H1 (cell line): ENCODE measurements around the gene LRRC17. TPM values are rescaled to one million over a fixed set of nuclear protein-coding genes. Genes with fewer than 3 reads are reported as not detected.

Experiments used
- ASH2L ChIP-seq: fragments of 200-600, 300-600 bp; sonication (generic); IDR thresholded peaks from one replicate; pipeline ENCODE4 v1.7.1; 2017; ENCODE audit warnings: low read length
- CTCF ChIP-seq, 3 experiments: IDR thresholded peaks; 1 replicate in 2 of 3; 2 replicates in 1 of 3; pipeline versions ENCODE4 v1.5.1 to v1.6.1; 2011; ENCODE audit warnings: low read length in 3 of 3, mild to moderate bottlenecking in 3 of 3, inconsistent platforms in 2 of 3, low read depth in 1 of 3, moderate library complexity in 1 of 3; ENCODE audit not compliant: insufficient read depth in 1 of 3; ENCODE audit errors: control extremely low read depth in 1 of 3
- EP300 ChIP-seq, 2 experiments: IDR thresholded peaks; 1 replicate in 1 of 2; 2 replicates in 1 of 2; pipeline ENCODE4 v1.6.1; 2011 to 2012; ENCODE audit warnings: low read depth in 2 of 2, low read length in 2 of 2, mild to moderate bottlenecking in 2 of 2, borderline replicate concordance in 1 of 2, inconsistent platforms in 1 of 2, moderate library complexity in 1 of 2
- RXRA ChIP-seq: IDR thresholded peaks from 2 replicates; pipeline ENCODE4 v1.6.1; 2011; ENCODE audit warnings: low read depth, mild to moderate bottlenecking, low read length, moderate library complexity; ENCODE audit not compliant: insufficient read depth
- polyA plus RNA-seq, 7 experiments: library from polyadenylated mRNA; depleted of rRNA in 3 of 7; stranded (reverse) in 5 of 7; unstranded in 2 of 7; fragments of >200 nt in 5 of 7; fragments of 200-250 nt in 2 of 7; gene quantifications; 1 replicate in 5 of 7; 2 replicates in 1 of 7; 4 replicates in 1 of 7; pipeline versions ENCODE4 v1.2.1 to v1.2.3, GENCODE V29; 2011 to 2013; ENCODE audit warnings: missing spikeins in 2 of 7, mixed read lengths in 2 of 7
- total RNA-seq: library from RNA; stranded (reverse); fragmentation: NEBNext Ultra II Directional; extraction: Animal tissue kit (Norgen Biotek cat#: 25700); gene quantifications from 2 replicates; pipeline ENCODE4 v1.2.1, GENCODE V29; 2021

The LRRC17 gene
- total and polyA plus RNA-seq, 2 of the 8 experiments (the other 6 are each of a cell fraction or from before 2014, with no cell fraction given), result 3.0 TPM

GRCh38 chr7:102935450-102936115, 22.8 kb downstream of the LRRC17 start (continued):
- TF ChIP-seq CTCF (IDR thresholded peaks at IDR 0.05; ENCODE audit: control extremely low read depth in 1 of 3, insufficient read depth in 1 of 3, low read depth in 1 of 3, low read length in 3 of 3), result no peak
- no peak for TF ChIP-seq EP300 (IDR thresholded peaks at IDR 0.05; ENCODE audit: borderline replicate concordance in 1 of 2, low read depth in 2 of 2, low read length in 2 of 2)
- TF ChIP-seq ASH2L, result no peak
- no peak for TF ChIP-seq RXRA
- TF ChIP-seq, all 59 proteins: peak for 0
